B cell (primary cell): ENCODE data around the gene PRDM11. TPM values are rescaled to one million over a fixed set of nuclear protein-coding genes. Genes with fewer than 3 reads are reported as not detected.

Experiments
- ATAC-seq: fragments of 200-7000 bp; cut with Tn5 transposase; one replicate; pipeline ENCODE4 v1.10.0; 2021; ENCODE audit warnings: low read depth, mild to moderate bottlenecking, moderate number of reproducible peaks, moderate library complexity
- CTCF ChIA-PET: fragments of 350-600 bp; sonication (Branson Sonifier 250); formaldehyde crosslinking; loops from one replicate; lab custom pipeline; 2021; ENCODE audit warnings: antibody characterized with exemption, inconsistent platforms; lab: Charles Lee
- POLR2A ChIA-PET: fragments of 350-600 bp; sonication (Branson Sonifier 250); formaldehyde crosslinking; loops from one replicate; lab custom pipeline; 2021; ENCODE audit warnings: antibody characterized with exemption; lab: Charles Lee
- DNase-seq: peaks from one replicate; pipeline ENCODE4 v3.0.0; 2013
- H2AFZ ChIP-seq: 2 replicates; pipeline ENCODE4 v1.6.1; 2012; ENCODE audit warnings: mild to moderate bottlenecking, low read depth, low read length; ENCODE audit not compliant: insufficient read depth, poor library complexity, severe bottlenecking
- H3K27ac ChIP-seq, 2 donors: 1 replicate in 1 of 2; 2 replicates in 1 of 2; pipeline ENCODE4 v1.5.1; 2012 to 2013; ENCODE audit warnings: low read length in 2 of 2, mild to moderate bottlenecking in 2 of 2, moderate library complexity in 1 of 2
- H3K27me3 ChIP-seq, 4 experiments: fragments of 200-600 bp in 1 of 4; sonication (generic) in 1 of 4; replicated peaks in 1 of 4; 1 replicate in 2 of 4; 2 replicates in 2 of 4; pipeline versions ENCODE4 v1.6.1 to v1.7.0; 2013 to 2016; ENCODE audit warnings: low read length in 3 of 4, mild to moderate bottlenecking in 2 of 4, mixed read lengths in 1 of 4, moderate library complexity in 1 of 4; ENCODE audit not compliant: insufficient read depth in 4 of 4, control insufficient read depth in 3 of 4; ENCODE audit errors: control extremely low read depth in 1 of 4
- H3K36me3 ChIP-seq, 2 experiments: replicated peaks in 1 of 2; 1 replicate in 1 of 2; 2 replicates in 1 of 2; pipeline versions ENCODE4 v1.6.1 to v1.7.1; 2013; ENCODE audit warnings: low read length in 1 of 2; ENCODE audit not compliant: insufficient read depth in 2 of 2, control insufficient read depth in 1 of 2; ENCODE audit errors: control extremely low read depth in 1 of 2, extremely low read depth in 1 of 2
- H3K4me1 ChIP-seq, 2 donors: fragments of 200-600 bp in 1 of 2; sonication (generic) in 1 of 2; 1 replicate in 1 of 2; 2 replicates in 1 of 2; pipeline versions ENCODE4 v1.5.1 to v1.6.1; 2013 to 2017; ENCODE audit warnings: low read length in 2 of 2; ENCODE audit not compliant: control insufficient read depth in 2 of 2, insufficient read depth in 2 of 2
- H3K4me2 ChIP-seq: replicated peaks from 2 replicates; pipeline ENCODE3; 2012; ENCODE audit warnings: mild to moderate bottlenecking, low read depth, low read length; ENCODE audit not compliant: poor library complexity, severe bottlenecking
- H3K4me3 ChIP-seq, 5 experiments: fragments of 200-600 bp in 1 of 5; sonication (generic) in 1 of 5; 1 replicate in 3 of 5; 2 replicates in 2 of 5; pipeline versions ENCODE4 v1.5.1 to v1.7.0; 2011 to 2016; ENCODE audit warnings: low read length in 4 of 5, mild to moderate bottlenecking in 4 of 5, low read depth in 2 of 5, control low read depth in 1 of 5, moderate library complexity in 1 of 5; ENCODE audit not compliant: insufficient read depth in 1 of 5; ENCODE audit errors: control extremely low read depth in 1 of 5, extremely low read depth in 1 of 5
- H3K79me2 ChIP-seq: fragments of 200-600 bp; sonication (generic); one replicate; pipeline ENCODE4 v1.6.0; 2016; ENCODE audit warnings: low read length; ENCODE audit not compliant: control insufficient read depth, insufficient read depth
- H3K9ac ChIP-seq: fragments of 200-600 bp; sonication (generic); 2 replicates; pipeline ENCODE4 v1.6.1; 2017; ENCODE audit warnings: mild to moderate bottlenecking, low read length, moderate library complexity
- H3K9me3 ChIP-seq, 3 donors: one replicate each; pipeline versions ENCODE4 v1.6.1 to v1.7.1; 2013; ENCODE audit warnings: low read length in 2 of 3; ENCODE audit not compliant: control insufficient read depth in 2 of 3, insufficient read depth in 1 of 3; ENCODE audit errors: control extremely low read depth in 1 of 3
- H4K20me1 ChIP-seq: 2 replicates; pipeline ENCODE4 v1.6.0; 2012; ENCODE audit warnings: mild to moderate bottlenecking, low read length; ENCODE audit not compliant: insufficient read depth, control insufficient read depth, poor library complexity, severe bottlenecking
- H3K27ac Mint-ChIP-seq: one replicate; pipeline ENCODE4 v1.8.0; 2021; ENCODE audit warnings: mixed read lengths
- H3K27me3 Mint-ChIP-seq: one replicate; pipeline ENCODE4 v1.8.0; 2021; ENCODE audit warnings: mixed read lengths
- H3K4me1 Mint-ChIP-seq: one replicate; pipeline ENCODE4 v1.8.0; 2021; ENCODE audit warnings: mixed read lengths
- H3K4me3 Mint-ChIP-seq: one replicate; pipeline ENCODE4 v1.8.0; 2021; ENCODE audit warnings: mixed read lengths
- H3K9me3 Mint-ChIP-seq: one replicate; pipeline ENCODE4 v1.8.0; 2022; ENCODE audit warnings: mixed read lengths; ENCODE audit not compliant: insufficient read depth
- CTCF ChIP-seq: fragments of 200-600 bp; IDR thresholded peaks from one replicate; pipeline ENCODE4 v1.8.0; 2022; ENCODE audit warnings: antibody characterized with exemption, mild to moderate bottlenecking
- EZH2 ChIP-seq: IDR thresholded peaks from 2 replicates; pipeline ENCODE4 v1.6.1; 2012; ENCODE audit warnings: borderline replicate concordance, low read depth, mild to moderate bottlenecking, moderate library complexity, low read length; ENCODE audit not compliant: insufficient read depth, poor library complexity, severe bottlenecking
- WGBS: methylation state at CpG from one replicate; pipeline ENCODE4 v1.1.5; 2013; ENCODE audit warnings: missing lambda C conversion rate; ENCODE audit not compliant: insufficient coverage; 5-methylcytosine and 5-hydroxymethylcytosine counted together
- intact Hi-C: fragments of 100-400 bp; cut with micrococcal nuclease; formaldehyde crosslinking; loops from one replicate; pipeline ENCODE4 v1.10.0; 2022
- polyA plus RNA-seq: library from polyadenylated mRNA; depleted of rRNA; stranded (reverse); fragments of >200 nt; gene quantifications from 2 replicates; pipeline ENCODE4 v1.2.3, GENCODE V29; 2012
- total RNA-seq, 2 donors: library from RNA; stranded (reverse); fragments of 120-200 nt in 1 of 2; gene quantifications; 1 replicate in 1 of 2; 2 replicates in 1 of 2; pipeline versions ENCODE4 v1.2.3 to v1.2.4, GENCODE V29; 2013 to 2022

The PRDM11 gene
- total and polyA plus RNA-seq, 2 donors (not counting 1 experiment from before 2014, with no cell fraction given) = 9.5 to 26.2 TPM

GRCh38 chr11:45218705-45219104 lies 72.3 kb downstream of the PRDM11 start:
- DNase-seq = no peak
- no peaks in the 10 kb centered on the region for H3K9me3 Mint-ChIP-seq
- Histone ChIP-seq H3K36me3 (peaks cover 0 to 16% of the 10 kb centered on the region in 2 experiments), H4K20me1 (no peaks in the 10 kb centered on the region), H3K4me2 (no peak overlapping the region), H3K27me3 (no peaks in the 10 kb centered on the region), H3K9me3 (no peaks in the 10 kb centered on the region), H3K4me1 (no peaks in the 10 kb centered on the region), H3K4me3 (no peak overlapping the region), H3K79me2 (no peaks in the 10 kb centered on the region), H3K27ac (no peak overlapping the region), H3K9ac (no peak overlapping the region), H2AFZ (no peak overlapping the region)
- TF ChIP-seq CTCF (no peak), EZH2 (no peak)
- 100% methylated on average over 2 of the region's 4 CpGs for WGBS
- H3K4me1 Mint-ChIP-seq = no peaks in the 10 kb centered on the region
- H3K27me3 Mint-ChIP-seq = no peaks in the 10 kb centered on the region
- ChIA-PET POLR2A (no interaction called here), CTCF (interaction anchor here (1.2 kb wide), 1 partner anchor 15 kb away, joined by 3 read pairs; no protein-coding TSS in a partner anchor)
- intact Hi-C loops = no loop called here
- no peak for ATAC-seq
- H3K4me3 Mint-ChIP-seq = no peak overlapping the region
- H3K27ac Mint-ChIP-seq = no peak overlapping the region

- no peak overlapping the region for H3K4me3 Mint-ChIP-seq
- peaks cover 0 to 22% of the 10 kb centered on the region in 2 experiments for H3K36me3 ChIP-seq
- CTCF ChIA-PET = interaction anchor here (1.2 kb wide), 1 partner anchor 9 kb away, joined by 3 read pairs; no protein-coding TSS in a partner anchor
Measured at GRCh38 chr11:45219411-45219810, 73.0 kb downstream of the PRDM11 start.

More at GRCh38 chr11:45219411-45219810, 73.0 kb downstream of the PRDM11 start:
- ATAC-seq (no peak), DNase-seq (no peak)
- Mint-ChIP-seq H3K27ac (no peak overlapping the region), H3K9me3 (no peaks in the 10 kb centered on the region), H3K27me3 (no peaks in the 10 kb centered on the region), H3K4me1 (no peaks in the 10 kb centered on the region)
- Histone ChIP-seq H4K20me1 (no peaks in the 10 kb centered on the region), H3K4me2 (no peak overlapping the region), H3K79me2 (no peaks in the 10 kb centered on the region), H3K27me3 (no peaks in the 10 kb centered on the region), H3K9me3 (no peaks in the 10 kb centered on the region), H3K27ac (no peak overlapping the region), H3K4me3 (no peak overlapping the region), H3K4me1 (no peaks in the 10 kb centered on the region), H2AFZ (no peak overlapping the region), H3K9ac (no peak overlapping the region)
- POLR2A ChIA-PET = interaction anchor here (0.6 kb wide), 1 partner anchor 13 kb away, joined by 3 read pairs; no protein-coding TSS in a partner anchor
- no peak for TF ChIP-seq EZH2
- no peak for TF ChIP-seq CTCF
- WGBS = 96% methylated on average over 18 of the region's 18 CpGs
- intact Hi-C loops = no loop called here
